ENCODE data around the gene INTS6. TPM values are rescaled to one million over a fixed set of nuclear protein-coding genes. Genes with fewer than 3 reads are reported as not detected.

INTS6 gene
- total and polyA plus RNA-seq, 4 donors: 9.5 to 57.7 (median 21.1) TPM

- ATAC-seq (ENCODE audit: insufficient read depth, low FRiP score): no peak
- Histone ChIP-seq H3K27ac (ENCODE audit: low read depth in 1 of 2, low read length in 1 of 2) (no peak overlapping the region), H3K27me3 (ENCODE audit: control insufficient read depth in 3 of 3, insufficient read depth in 3 of 3, low read length in 2 of 3) (no peaks in the 10 kb centered on the region), H3K4me3 (no peak overlapping the region), H3K4me1 (ENCODE audit: control insufficient read depth in 5 of 5, insufficient read depth in 5 of 5, low read length in 5 of 5) (no peaks in the 10 kb centered on the region), H3K9ac (ENCODE audit: insufficient read depth in 1 of 2, low read length in 2 of 2) (no peak overlapping the region), H3K36me3 (ENCODE audit: control insufficient read depth in 4 of 4, insufficient read depth in 4 of 4, low read length in 4 of 4) (no peaks in the 10 kb centered on the region), H3K9me3 (ENCODE audit: control insufficient read depth in 4 of 4, insufficient read depth in 3 of 4, low read length in 3 of 4) (peaks cover 0 to 1% (median 0%) of the 10 kb centered on the region in 4 donors)
- no peak for DNase-seq
- no peak for TF ChIP-seq CTCF (IDR thresholded peaks at IDR 0.05; ENCODE audit: control extremely low read depth, extremely low read depth)
- 98% methylated on average over 4 of the region's 4 CpGs for WGBS, 2 donors
Observed at GRCh38 chr13:51341791-51342190, 111.0 kb downstream of the INTS6 start.

GRCh38 chr13:51341232-51341631 lies 111.6 kb downstream of the INTS6 start:
- no peak for DNase-seq
- Histone ChIP-seq H3K4me1 (ENCODE audit: control insufficient read depth in 5 of 5, insufficient read depth in 5 of 5, low read length in 5 of 5) (no peaks in the 10 kb centered on the region), H3K27ac (ENCODE audit: low read depth in 1 of 2, low read length in 1 of 2) (no peak overlapping the region), H3K9me3 (ENCODE audit: control insufficient read depth in 4 of 4, insufficient read depth in 3 of 4, low read length in 3 of 4) (peaks cover 0 to 2% (median 0%) of the 10 kb centered on the region in 4 donors), H3K27me3 (ENCODE audit: control insufficient read depth in 3 of 3, insufficient read depth in 3 of 3, low read length in 2 of 3) (no peaks in the 10 kb centered on the region), H3K4me3 (no peak overlapping the region), H3K9ac (ENCODE audit: insufficient read depth in 1 of 2, low read length in 2 of 2) (no peak overlapping the region), H3K36me3 (ENCODE audit: control insufficient read depth in 4 of 4, insufficient read depth in 4 of 4, low read length in 4 of 4) (no peaks in the 10 kb centered on the region)
- 86 to 92% methylated on average over 2 of the region's 2 CpGs for WGBS, 2 donors
- no peak for ATAC-seq (ENCODE audit: insufficient read depth, low FRiP score)
- no peak for TF ChIP-seq CTCF (IDR thresholded peaks at IDR 0.05; ENCODE audit: control extremely low read depth, extremely low read depth)

- 79 to 85% methylated on average over 4 of the region's 4 CpGs for WGBS, 2 donors
- Histone ChIP-seq H3K9ac (ENCODE audit: insufficient read depth in 1 of 2, low read length in 2 of 2) (no peak overlapping the region), H3K4me1 (ENCODE audit: control insufficient read depth in 5 of 5, insufficient read depth in 5 of 5, low read length in 5 of 5) (no peaks in the 10 kb centered on the region), H3K9me3 (ENCODE audit: control insufficient read depth in 4 of 4, insufficient read depth in 3 of 4, low read length in 3 of 4) (peaks cover 0 to 2% (median 0%) of the 10 kb centered on the region in 4 donors), H3K36me3 (ENCODE audit: control insufficient read depth in 4 of 4, insufficient read depth in 4 of 4, low read length in 4 of 4) (no peaks in the 10 kb centered on the region), H3K27ac (ENCODE audit: low read depth in 1 of 2, low read length in 1 of 2) (no peak overlapping the region), H3K4me3 (no peak overlapping the region), H3K27me3 (ENCODE audit: control insufficient read depth in 3 of 3, insufficient read depth in 3 of 3, low read length in 2 of 3) (no peaks in the 10 kb centered on the region)
- no peak for TF ChIP-seq CTCF (IDR thresholded peaks at IDR 0.05; ENCODE audit: control extremely low read depth, extremely low read depth)
- no peak for ATAC-seq (ENCODE audit: insufficient read depth, low FRiP score)
- DNase-seq: no peak
Observed at GRCh38 chr13:51339952-51340732, 112.7 kb downstream of the INTS6 start.

Measured in lung (tissue), 12 donors.